Right atrium auricular region (tissue), 2 donors: ENCODE measurements around the gene FLT1. TPM values are rescaled to one million over a fixed set of nuclear protein-coding genes. Genes with fewer than 3 reads are reported as not detected.

ENCODE experiments used
- DNase-seq: peaks from one replicate; pipeline ENCODE4 v3.0.0-alpha.2; 2019; ENCODE audit warnings: low spot score
- H3K27ac ChIP-seq, 2 donors: fragments of 200-600 bp; sonication (generic); 1 replicate in 1 of 2; 2 replicates in 1 of 2; pipeline ENCODE4 v1.5.1; 2016 to 2019
- H3K27me3 ChIP-seq, 2 donors: fragments of 200-600 bp; sonication (generic); one replicate each; pipeline versions ENCODE4 v1.5.1 to v1.6.0; 2017 to 2019
- H3K36me3 ChIP-seq: fragments of 200-600 bp; sonication (generic); one replicate; pipeline ENCODE4 v1.5.1; 2016
- H3K4me1 ChIP-seq, 2 donors: fragments of 200-600 bp; sonication (generic); one replicate each; pipeline versions ENCODE4 v1.5.1 to v1.6.0; 2017 to 2019
- H3K4me3 ChIP-seq, 2 donors: fragments of 200-600 bp; sonication (generic); 1 replicate in 1 of 2; 2 replicates in 1 of 2; pipeline ENCODE4 v1.5.1; 2017 to 2019; ENCODE audit warnings: mild to moderate bottlenecking in 1 of 2, moderate library complexity in 1 of 2
- H3K9me3 ChIP-seq, 2 donors: fragments of 200-600 bp; sonication (generic); one replicate each; pipeline ENCODE4 v1.5.1; 2019
- total RNA-seq, 2 donors: library from RNA; depleted of rRNA; stranded (reverse); fragments of >200 nt; gene quantifications; one replicate each; pipeline ENCODE4 v1.1.0, GENCODE V29; 2016
- TF ChIP-seq, protein P1 (sequence below), 2 donors: fragments of 200-600 bp; sonication (generic); IDR thresholded peaks; one replicate each; pipeline ENCODE4 v1.5.1; 2019; ENCODE audit warnings: antibody characterized with exemption in 2 of 2

Gene FLT1
- total RNA-seq, 2 donors from 2014 or later, result 40.0 to 51.3 TPM

- Histone ChIP-seq H3K4me3 (no peak overlapping the region), H3K4me1 (peaks cover 0 to 44% of the 10 kb centered on the region in 2 donors), H3K27ac (peak overlapping the region in 1 of 2 donors; percentile 8), H3K27me3 (no peaks in the 10 kb centered on the region), H3K36me3 (no peaks in the 10 kb centered on the region), H3K9me3 (no peaks in the 10 kb centered on the region)
- TF ChIP-seq, protein P1, sequence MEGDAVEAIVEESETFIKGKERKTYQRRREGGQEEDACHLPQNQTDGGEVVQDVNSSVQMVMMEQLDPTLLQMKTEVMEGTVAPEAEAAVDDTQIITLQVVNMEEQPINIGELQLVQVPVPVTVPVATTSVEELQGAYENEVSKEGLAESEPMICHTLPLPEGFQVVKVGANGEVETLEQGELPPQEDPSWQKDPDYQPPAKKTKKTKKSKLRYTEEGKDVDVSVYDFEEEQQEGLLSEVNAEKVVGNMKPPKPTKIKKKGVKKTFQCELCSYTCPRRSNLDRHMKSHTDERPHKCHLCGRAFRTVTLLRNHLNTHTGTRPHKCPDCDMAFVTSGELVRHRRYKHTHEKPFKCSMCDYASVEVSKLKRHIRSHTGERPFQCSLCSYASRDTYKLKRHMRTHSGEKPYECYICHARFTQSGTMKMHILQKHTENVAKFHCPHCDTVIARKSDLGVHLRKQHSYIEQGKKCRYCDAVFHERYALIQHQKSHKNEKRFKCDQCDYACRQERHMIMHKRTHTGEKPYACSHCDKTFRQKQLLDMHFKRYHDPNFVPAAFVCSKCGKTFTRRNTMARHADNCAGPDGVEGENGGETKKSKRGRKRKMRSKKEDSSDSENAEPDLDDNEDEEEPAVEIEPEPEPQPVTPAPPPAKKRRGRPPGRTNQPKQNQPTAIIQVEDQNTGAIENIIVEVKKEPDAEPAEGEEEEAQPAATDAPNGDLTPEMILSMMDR (IDR thresholded peaks at IDR 0.05), result no peak
- no peak for DNase-seq
These were observed 161.6 kb downstream of the FLT1 start for GRCh38 chr13:28333204-28333881.

DNA sequence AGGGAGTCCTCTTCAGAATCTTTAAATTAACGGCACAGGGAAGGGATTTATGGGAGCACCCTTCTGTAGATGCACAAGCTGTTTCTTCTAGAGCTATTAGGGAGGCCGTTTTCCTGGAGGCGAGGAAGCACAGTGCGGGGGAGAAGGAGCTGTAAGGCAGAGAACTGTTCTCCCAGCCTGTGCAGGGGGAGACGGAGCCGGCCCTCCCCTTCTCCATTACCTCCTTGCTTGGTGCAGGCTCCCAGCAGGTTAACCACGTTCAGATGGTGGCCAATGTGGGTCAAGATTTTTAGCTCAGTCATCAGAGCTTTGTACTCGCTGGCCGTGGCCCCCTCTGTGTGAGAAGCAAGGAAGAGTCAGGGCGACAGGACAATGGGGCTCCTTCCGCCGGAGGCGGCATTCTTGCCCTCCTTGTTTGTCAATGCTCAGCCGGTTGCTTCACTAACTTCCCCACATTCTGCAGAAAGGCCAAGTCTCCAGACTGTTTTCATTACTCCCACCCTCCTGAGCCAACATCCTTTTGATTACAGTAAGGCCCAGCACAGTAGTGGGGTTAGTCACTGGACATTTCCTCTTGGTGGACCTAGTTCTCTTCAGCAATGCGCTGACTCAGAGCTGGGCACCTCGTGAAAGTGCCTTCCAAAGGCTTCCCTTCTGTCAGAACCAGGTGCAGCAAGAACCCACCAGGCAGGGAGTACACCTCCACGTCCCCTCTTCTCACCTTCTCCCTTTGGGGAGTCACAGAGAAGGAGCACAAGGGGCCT is 165.4 kb downstream of the FLT1 start:
- DNase-seq, result peak; percentile 69
- Histone ChIP-seq H3K4me1 (peaks cover 0 to 23% of the 10 kb centered on the region in 2 donors), H3K27me3 (no peaks in the 10 kb centered on the region), H3K9me3 (no peaks in the 10 kb centered on the region), H3K36me3 (no peaks in the 10 kb centered on the region), H3K4me3 (no peak overlapping the region), H3K27ac (no peak overlapping the region)
- TF ChIP-seq, protein P1 (IDR thresholded peaks at IDR 0.05), result no peak

GRCh38 chr13:28328271-28328607 is 166.7 kb downstream of the FLT1 start:
- DNase-seq, result no peak
- H3K4me1 ChIP-seq, result peaks cover 0 to 26% of the 10 kb centered on the region in 2 donors
- H3K27ac ChIP-seq, result no peak overlapping the region
- H3K4me3 ChIP-seq, result no peak overlapping the region
- TF ChIP-seq, protein P1 (IDR thresholded peaks at IDR 0.05), result no peak
- no peaks in the 10 kb centered on the region for H3K9me3 ChIP-seq
- H3K36me3 ChIP-seq, result no peaks in the 10 kb centered on the region
- no peaks in the 10 kb centered on the region for H3K27me3 ChIP-seq

DNA sequence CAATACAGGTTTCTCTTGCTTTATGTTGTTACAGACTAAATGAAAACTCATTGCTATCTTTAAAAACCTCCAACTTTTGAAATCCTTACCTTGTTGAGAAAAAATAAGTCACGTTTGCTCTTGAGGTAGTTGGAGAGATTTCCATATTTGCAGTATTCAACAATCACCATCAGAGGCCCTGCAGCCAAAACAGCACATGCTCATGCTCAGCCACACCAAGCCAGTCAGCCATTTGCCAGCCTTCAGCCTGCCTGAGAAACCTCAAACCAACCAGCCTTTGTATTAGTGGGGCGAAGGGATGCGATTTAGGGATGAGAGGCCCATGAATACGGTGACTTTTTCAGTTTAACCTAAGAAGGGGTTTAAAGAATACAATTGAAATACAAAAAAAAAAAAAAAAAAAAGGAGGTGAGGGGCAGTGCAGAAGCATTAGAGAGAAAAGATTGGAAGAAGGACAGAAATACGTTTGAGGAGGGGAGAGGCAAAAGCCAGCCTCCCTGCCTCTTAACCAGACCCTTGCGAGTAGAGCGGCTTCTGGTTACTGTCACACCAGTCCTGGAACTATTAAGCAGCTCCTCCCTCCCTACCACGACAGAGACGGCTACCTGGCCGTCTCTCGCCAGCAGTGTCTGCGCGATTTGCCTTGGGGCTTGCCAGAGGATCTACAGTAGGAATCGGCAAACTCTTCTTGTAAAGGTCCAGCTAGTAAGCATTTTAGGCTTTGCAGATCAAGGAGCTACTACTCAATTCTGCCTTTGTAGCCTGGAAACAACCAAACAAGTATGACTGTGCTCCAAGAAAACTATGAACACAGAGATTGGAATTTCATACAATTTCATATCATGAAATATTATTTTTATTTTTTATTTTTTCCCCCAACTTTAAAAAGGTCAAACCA is 167.3 kb downstream of the FLT1 start:
- Histone ChIP-seq H3K27me3 (no peaks in the 10 kb centered on the region), H3K27ac (no peak overlapping the region), H3K36me3 (no peaks in the 10 kb centered on the region), H3K4me1 (peaks cover 0 to 26% of the 10 kb centered on the region in 2 donors), H3K4me3 (no peak overlapping the region), H3K9me3 (no peaks in the 10 kb centered on the region)
- TF ChIP-seq, protein P1 (IDR thresholded peaks at IDR 0.05), result no peak
- no peak for DNase-seq

- Histone ChIP-seq H3K4me3 (no peak overlapping the region), H3K27ac (no peak overlapping the region), H3K27me3 (no peaks in the 10 kb centered on the region), H3K4me1 (peaks cover 0 to 26% of the 10 kb centered on the region in 2 donors), H3K36me3 (no peaks in the 10 kb centered on the region), H3K9me3 (no peaks in the 10 kb centered on the region)
- TF ChIP-seq, protein P1 (IDR thresholded peaks at IDR 0.05), result no peak
- DNase-seq, result no peak
These were observed 168.9 kb downstream of the FLT1 start for GRCh38 chr13:28326056-28326455.
